Measurements from ENCODE around the gene ST6GALNAC6. TPM values are rescaled to one million over a fixed set of nuclear protein-coding genes. Genes with fewer than 3 reads are reported as not detected.
A peak's percentile ranks its signal among the peaks of the same experiment; 100 is the strongest.

ST6GALNAC6 gene
- total RNA-seq, 4 donors from 2014 or later = 50.5 to 72.9 (median 65.6) TPM

GRCh38 chr9:127854184-127854806 lies 45.1 kb downstream of the ST6GALNAC6 start, which contains the start of gene ENG:
ENG (minus strand) TSS chr9:127854658; CDS start chr9:127854355, 303 bp downstream.
- no peak for TF ChIP-seq POLR2A (IDR thresholded peaks at IDR 0.05)
- no peak for TF ChIP-seq CTCF (IDR thresholded peaks at IDR 0.05)
- DNase-seq (ENCODE audit: low spot score in 2 of 2) = peak in 1 of 2 donors; percentile 95
- H3K4me3 ChIP-seq (ENCODE audit: low read depth, poor library complexity, severe bottlenecking) = peak within 1 kb of the TSS; percentile 42
- 38 to 50% methylated on average over 32 to 37 of the region's 37 CpGs for WGBS, 2 donors
- intact Hi-C loops (cut with DNase I; ENCODE audit: low total_unique reads) = no loop called here

- peak overlapping the region; percentile 42 for H3K4me3 ChIP-seq (ENCODE audit: low read depth, poor library complexity, severe bottlenecking)
- intact Hi-C loops (cut with DNase I; ENCODE audit: low total_unique reads) = no loop called here
- DNase-seq (ENCODE audit: low spot score in 2 of 2) = no peak
- TF ChIP-seq POLR2A (IDR thresholded peaks at IDR 0.05) (no peak), CTCF (IDR thresholded peaks at IDR 0.05) (no peak)
- WGBS, 2 donors = 46 to 71% methylated on average over 13 of the region's 13 CpGs
Measured at GRCh38 chr9:127853312-127854183, 45.9 kb downstream of the ST6GALNAC6 start.

GRCh38 chr9:127852829-127853228 lies 46.6 kb downstream of the ST6GALNAC6 start:
- TF ChIP-seq POLR2A (IDR thresholded peaks at IDR 0.05) (no peak), CTCF (IDR thresholded peaks at IDR 0.05) (no peak)
- H3K4me3 ChIP-seq (ENCODE audit: low read depth, poor library complexity, severe bottlenecking) = no peak overlapping the region
- DNase-seq (ENCODE audit: low spot score in 2 of 2) = no peak
- intact Hi-C loops (cut with DNase I; ENCODE audit: low total_unique reads) = no loop called here
- WGBS, 2 donors = 79 to 87% methylated on average over 9 of the region's 9 CpGs

- 83 to 89% methylated on average over 17 of the region's 17 CpGs for WGBS, 2 donors
- H3K4me3 ChIP-seq (ENCODE audit: low read depth, poor library complexity, severe bottlenecking) = no peak overlapping the region
- intact Hi-C loops (cut with DNase I; ENCODE audit: low total_unique reads) = no loop called here
- no peak for DNase-seq (ENCODE audit: low spot score in 2 of 2)
- no peak for TF ChIP-seq CTCF (IDR thresholded peaks at IDR 0.05)
- no peak for TF ChIP-seq POLR2A (IDR thresholded peaks at IDR 0.05)
Measured at GRCh38 chr9:127850286-127850830, 49.0 kb downstream of the ST6GALNAC6 start.

- WGBS, 2 donors = 97 to 98% methylated on average over 9 of the region's 10 CpGs
- intact Hi-C loops (cut with DNase I; ENCODE audit: low total_unique reads) = no loop called here
- no peak for DNase-seq (ENCODE audit: low spot score in 2 of 2)
- TF ChIP-seq CTCF (IDR thresholded peaks at IDR 0.05) = no peak
- no peak for TF ChIP-seq POLR2A (IDR thresholded peaks at IDR 0.05)
- H3K4me3 ChIP-seq (ENCODE audit: low read depth, poor library complexity, severe bottlenecking) = no peak overlapping the region
Measured at GRCh38 chr9:127848756-127849504, 50.5 kb downstream of the ST6GALNAC6 start.

Measured in lower leg skin (tissue), 4 donors.